ENCODE results near the gene CD55.

The CD55 gene

GRCh38 chr1:207345644-207346477 is 24.4 kb downstream of the CD55 start:
- ChIA-PET POLR2A (no interaction called here), CTCF (no interaction called here)
- DNase-seq (ENCODE audit: extremely low spot score), result no peak
- TF ChIP-seq, protein P1, sequence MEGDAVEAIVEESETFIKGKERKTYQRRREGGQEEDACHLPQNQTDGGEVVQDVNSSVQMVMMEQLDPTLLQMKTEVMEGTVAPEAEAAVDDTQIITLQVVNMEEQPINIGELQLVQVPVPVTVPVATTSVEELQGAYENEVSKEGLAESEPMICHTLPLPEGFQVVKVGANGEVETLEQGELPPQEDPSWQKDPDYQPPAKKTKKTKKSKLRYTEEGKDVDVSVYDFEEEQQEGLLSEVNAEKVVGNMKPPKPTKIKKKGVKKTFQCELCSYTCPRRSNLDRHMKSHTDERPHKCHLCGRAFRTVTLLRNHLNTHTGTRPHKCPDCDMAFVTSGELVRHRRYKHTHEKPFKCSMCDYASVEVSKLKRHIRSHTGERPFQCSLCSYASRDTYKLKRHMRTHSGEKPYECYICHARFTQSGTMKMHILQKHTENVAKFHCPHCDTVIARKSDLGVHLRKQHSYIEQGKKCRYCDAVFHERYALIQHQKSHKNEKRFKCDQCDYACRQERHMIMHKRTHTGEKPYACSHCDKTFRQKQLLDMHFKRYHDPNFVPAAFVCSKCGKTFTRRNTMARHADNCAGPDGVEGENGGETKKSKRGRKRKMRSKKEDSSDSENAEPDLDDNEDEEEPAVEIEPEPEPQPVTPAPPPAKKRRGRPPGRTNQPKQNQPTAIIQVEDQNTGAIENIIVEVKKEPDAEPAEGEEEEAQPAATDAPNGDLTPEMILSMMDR (IDR thresholded peaks at IDR 0.05; ENCODE audit: control extremely low read depth, extremely low read depth, low read depth, missing control alignments), result no peak

- POLR2A ChIA-PET, result no interaction called here
- CTCF ChIA-PET, result no interaction called here
Observed at GRCh38 chr1:207346513-207346912, 25.0 kb downstream of the CD55 start.

DNA sequence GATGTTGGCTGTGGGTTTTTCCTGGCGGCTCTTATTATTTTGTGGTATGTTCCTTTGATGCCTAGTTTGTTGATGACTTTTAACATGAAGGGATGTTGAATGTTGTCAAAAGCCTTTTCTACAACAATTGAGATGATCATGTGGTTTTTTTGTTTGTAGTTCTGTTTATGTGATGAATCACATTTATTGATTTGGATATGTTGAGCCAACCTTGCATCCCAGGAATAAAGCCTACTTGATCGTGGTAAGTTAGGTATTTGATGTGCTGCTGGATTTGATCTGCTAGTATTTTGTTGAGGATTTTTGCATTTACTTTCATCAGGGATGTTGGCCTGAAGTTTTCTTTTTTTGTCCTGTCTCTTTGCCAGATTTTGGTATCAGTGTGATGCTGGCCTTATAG is 28.5 kb downstream of the CD55 start:
- CTCF ChIA-PET, result interaction anchor here (1.0 kb wide), 1 partner anchor 9 kb away, joined by 3 read pairs; no protein-coding TSS in a partner anchor
- POLR2A ChIA-PET, result no interaction called here
- TF ChIP-seq, protein P1 (IDR thresholded peaks at IDR 0.05; ENCODE audit: control extremely low read depth, extremely low read depth, low read depth, missing control alignments), result no peak

More at GRCh38 chr1:207346513-207346912, 25.0 kb downstream of the CD55 start:
- TF ChIP-seq, protein P1 (IDR thresholded peaks at IDR 0.05; ENCODE audit: control extremely low read depth, extremely low read depth, low read depth, missing control alignments), result no peak
- no peak for DNase-seq (ENCODE audit: extremely low spot score)

DNA sequence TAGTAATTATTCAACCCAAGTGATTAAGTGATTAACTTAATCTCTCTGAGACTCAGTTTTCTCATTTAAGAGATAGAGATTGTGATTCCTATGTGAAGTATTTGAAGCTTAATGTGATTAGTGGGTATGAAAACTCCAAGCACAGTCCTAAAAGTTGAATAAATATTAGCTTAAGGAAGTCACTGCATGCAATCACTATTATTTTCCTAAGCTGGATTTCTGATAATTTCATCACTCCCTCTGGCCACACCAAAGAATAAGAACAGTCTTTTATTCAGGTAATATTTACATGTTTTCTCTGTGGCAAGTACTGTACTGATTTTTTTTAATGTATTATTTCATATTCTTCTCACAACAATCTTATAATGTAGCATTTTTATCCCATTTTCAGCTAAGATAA is 31.1 kb downstream of the CD55 start:
- TF ChIP-seq, protein P1 (IDR thresholded peaks at IDR 0.05; ENCODE audit: control extremely low read depth, extremely low read depth, low read depth, missing control alignments), result no peak
- DNase-seq (ENCODE audit: extremely low spot score), result no peak
- ChIA-PET POLR2A (no interaction called here), CTCF (interaction anchor here (0.9 to 2.2 kb wide), 4 partner anchors 10 to 268 kb away, joined by 3 to 9 read pairs (median 4); no protein-coding TSS in a partner anchor)

More for the DNA sequence above, 28.5 kb downstream of the CD55 start:
- no peak for DNase-seq (ENCODE audit: extremely low spot score)

- TF ChIP-seq, protein P1 (IDR thresholded peaks at IDR 0.05; ENCODE audit: control extremely low read depth, extremely low read depth, low read depth, missing control alignments), result no peak
- CTCF ChIA-PET, result interaction anchor here (1.1 to 1.4 kb wide), 3 partner anchors 19 to 144 kb away, joined by 3 to 4 read pairs (median 3); no protein-coding TSS in a partner anchor
- POLR2A ChIA-PET, result interaction anchor here (0.7 kb wide), 1 partner anchor 34 kb away, joined by 3 read pairs; the partner anchor contains the start of gene CD55
- DNase-seq (ENCODE audit: extremely low spot score), result no peak
Observed at GRCh38 chr1:207355060-207355459, 33.6 kb downstream of the CD55 start.

DNA sequence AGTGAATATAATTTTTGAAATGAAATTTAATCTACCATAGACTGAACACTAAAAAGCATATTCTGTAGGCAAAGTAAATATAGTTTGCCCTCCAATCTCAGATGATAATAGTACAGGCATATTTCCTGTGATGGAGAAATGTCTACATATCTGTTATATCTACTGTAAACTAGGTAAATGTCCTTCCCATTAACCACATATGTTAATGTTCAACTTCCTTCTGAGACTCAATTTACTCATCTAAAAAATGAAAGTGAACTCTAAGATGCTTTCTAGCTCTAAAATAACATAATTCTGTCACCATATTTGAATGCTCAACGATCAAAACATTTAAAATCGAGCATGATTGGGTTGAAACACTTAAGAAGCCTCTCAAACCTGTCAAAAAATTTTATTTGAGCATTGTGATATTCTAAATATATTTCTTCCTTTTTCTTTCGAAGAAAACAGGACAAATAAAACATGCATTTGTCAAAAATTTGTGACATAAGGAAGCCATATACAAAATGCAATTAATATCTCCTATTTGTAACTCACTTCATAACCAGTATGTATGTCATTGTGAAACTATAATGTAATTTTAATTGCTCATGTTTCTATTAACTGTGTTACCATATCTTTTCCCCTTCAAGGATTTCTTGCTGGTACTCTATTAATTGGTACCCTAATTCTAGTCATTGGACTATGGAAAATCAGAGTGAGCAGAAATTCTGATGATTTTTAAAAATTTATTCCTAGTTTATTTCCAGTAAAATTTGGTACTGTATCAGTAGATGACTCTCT is 34.2 kb downstream of the CD55 start:
- ChIA-PET CTCF (interaction anchor here (1.1 to 1.4 kb wide), 3 partner anchors 19 to 144 kb away, joined by 3 to 4 read pairs (median 3); no protein-coding TSS in a partner anchor), POLR2A (interaction anchor here (0.7 kb wide), 1 partner anchor 35 kb away, joined by 3 read pairs; the partner anchor contains the start of gene CD55)
- DNase-seq (ENCODE audit: extremely low spot score), result no peak
- TF ChIP-seq, protein P1 (IDR thresholded peaks at IDR 0.05; ENCODE audit: control extremely low read depth, extremely low read depth, low read depth, missing control alignments), result no peak
